IMR-90 (cell line): ENCODE data around the gene RNF180. TPM values are rescaled to one million over a fixed set of nuclear protein-coding genes. Genes with fewer than 3 reads are reported as not detected.

ENCODE experiments used
- ATAC-seq: fragments of 200-7000 bp; cut with Tn5 transposase; 2 replicates; pipeline ENCODE4 v1.9.1; 2020; ENCODE audit warnings: low read depth, mild to moderate bottlenecking, moderate library complexity
- BruUV-seq: library from RNA; stranded (reverse); fragments of 400-500 nt; replicated peaks from 2 replicates; lab custom pipeline; 2021; lab: Mats Ljungman, UMichigan
- CTCF ChIA-PET: fragments of 300-600 bp; formaldehyde crosslinking; extraction: SDS; loops from one replicate; lab custom pipeline; 2021; ENCODE audit warnings: antibody characterized with exemption; lab: Yijun Ruan, JAX
- POLR2A ChIA-PET: fragments of 300-600 bp; sonication (Branson Sonifier 250); formaldehyde crosslinking; loops from one replicate; lab custom pipeline; 2022; ENCODE audit warnings: antibody characterized with exemption; ENCODE audit not compliant: unreplicated experiment; lab: Charles Lee
- DNase-seq: peaks from one replicate; pipeline ENCODE4 v3.0.0; 2013
- H2AFZ ChIP-seq: replicated peaks from 2 replicates; pipeline ENCODE3; 2013; ENCODE audit warnings: low read length, mild to moderate bottlenecking; ENCODE audit not compliant: poor library complexity
- H2AK5ac ChIP-seq: 2 replicates; pipeline ENCODE4 v1.6.1; 2013; ENCODE audit warnings: low read depth, low read length, inconsistent platforms
- H2AK9ac ChIP-seq: replicated peaks from 2 replicates; pipeline ENCODE3; 2013; ENCODE audit warnings: mild to moderate bottlenecking, low read depth, low read length, moderate library complexity; ENCODE audit not compliant: poor library complexity
- H2BK120ac ChIP-seq: 2 replicates; pipeline ENCODE4 v1.6.1; 2013; ENCODE audit warnings: low read depth, low read length, inconsistent platforms
- H2BK15ac ChIP-seq: 3 replicates; pipeline ENCODE4 v1.6.1; 2013; ENCODE audit warnings: low read depth, low read length, inconsistent platforms
- H2BK20ac ChIP-seq: 2 replicates; pipeline ENCODE4 v1.6.1; 2013; ENCODE audit warnings: low read depth, mild to moderate bottlenecking, inconsistent platforms, low read length, moderate library complexity
- H2BK5ac ChIP-seq: 2 replicates; pipeline ENCODE4 v1.6.1; 2013; ENCODE audit warnings: mild to moderate bottlenecking, low read depth, low read length, inconsistent platforms; ENCODE audit not compliant: poor library complexity, severe bottlenecking
- H3K14ac ChIP-seq: replicated peaks from 2 replicates; pipeline ENCODE4 v1.6.1; 2013; ENCODE audit warnings: low read depth, low read length, inconsistent platforms
- H3K18ac ChIP-seq: 2 replicates; pipeline ENCODE4 v1.6.1; 2013; ENCODE audit warnings: low read depth, low read length, control low read depth
- H3K23ac ChIP-seq: 2 replicates; pipeline ENCODE4 v1.6.1; 2013; ENCODE audit warnings: low read depth, low read length, inconsistent platforms
- H3K27ac ChIP-seq: 2 replicates; pipeline ENCODE4 v1.5.1; 2013; ENCODE audit warnings: mild to moderate bottlenecking, control low read depth, low read length; ENCODE audit not compliant: insufficient read depth
- H3K27me3 ChIP-seq: 2 replicates; pipeline ENCODE4 v1.6.1; 2013; ENCODE audit warnings: low read length; ENCODE audit not compliant: control insufficient read depth, insufficient read depth
- H3K36me3 ChIP-seq: 2 replicates; pipeline ENCODE4 v1.6.1; 2013; ENCODE audit warnings: low read length, mixed read lengths; ENCODE audit not compliant: control insufficient read depth, insufficient read depth
- H3K4ac ChIP-seq: 2 replicates; pipeline ENCODE4 v1.6.1; 2013; ENCODE audit warnings: low read depth, low read length, inconsistent platforms
- H3K4me1 ChIP-seq: 2 replicates; pipeline ENCODE4 v1.6.1; 2013; ENCODE audit warnings: low read length, mixed read lengths; ENCODE audit not compliant: control insufficient read depth, insufficient read depth
- H3K4me2 ChIP-seq: 2 replicates; pipeline ENCODE4 v1.6.1; 2013; ENCODE audit warnings: low read depth, mild to moderate bottlenecking, control low read depth, low read length, moderate library complexity
- H3K4me3 ChIP-seq: 2 replicates; pipeline ENCODE4 v1.5.1; 2013; ENCODE audit warnings: low read depth, mild to moderate bottlenecking, control low read depth, low read length, moderate library complexity; ENCODE audit not compliant: insufficient read depth
- H3K56ac ChIP-seq: 2 replicates; pipeline ENCODE4 v1.6.1; 2013; ENCODE audit warnings: low read length, inconsistent platforms; ENCODE audit not compliant: insufficient read depth; ENCODE audit errors: extremely low read depth
- H3K79me1 ChIP-seq, 2 experiments: 2 replicates each; pipeline ENCODE4 v1.6.1; 2013; ENCODE audit warnings: low read length in 2 of 2, inconsistent platforms in 1 of 2, low read depth in 1 of 2
- H3K9ac ChIP-seq: 2 replicates; pipeline ENCODE4 v1.6.1; 2013; ENCODE audit warnings: low read depth, low read length, control low read depth
- H3K9me1 ChIP-seq: 2 replicates; pipeline ENCODE4 v1.6.1; 2013; ENCODE audit warnings: low read length, inconsistent platforms; ENCODE audit not compliant: insufficient read depth
- H3K9me3 ChIP-seq: 2 replicates; pipeline ENCODE4 v1.6.1; 2013; ENCODE audit warnings: low read length; ENCODE audit not compliant: control insufficient read depth, insufficient read depth
- H4K20me1 ChIP-seq: 2 replicates; pipeline ENCODE4 v1.6.1; 2013; ENCODE audit warnings: low read length, inconsistent platforms; ENCODE audit not compliant: insufficient read depth
- H4K5ac ChIP-seq: 2 replicates; pipeline ENCODE4 v1.6.1; 2013; ENCODE audit warnings: mild to moderate bottlenecking, low read depth, low read length, control low read depth
- H4K8ac ChIP-seq, 2 experiments: 2 replicates each; pipeline ENCODE4 v1.6.1; 2013; ENCODE audit warnings: low read depth in 2 of 2, low read length in 2 of 2, control low read depth in 1 of 2, inconsistent platforms in 1 of 2
- H4K91ac ChIP-seq: 2 replicates; pipeline ENCODE4 v1.6.1; 2013; ENCODE audit warnings: low read depth, low read length, inconsistent platforms; ENCODE audit not compliant: insufficient read depth
- BHLHE40 ChIP-seq: fragments of 150-350 bp; IDR thresholded peaks from 2 replicates; pipeline ENCODE4 v1.6.1; 2016; ENCODE audit warnings: mild to moderate bottlenecking, low read depth, low read length
- CEBPB ChIP-seq: IDR thresholded peaks from 2 replicates; pipeline ENCODE4 v1.6.1; 2012; ENCODE audit warnings: low read depth, low read length, improper control_type of control experiment
- CHD1 ChIP-seq: IDR thresholded peaks from 2 replicates; pipeline ENCODE4 v1.6.1; 2012; ENCODE audit warnings: low read depth, low read length, improper control_type of control experiment
- FOS ChIP-seq: fragments of 150-350 bp; IDR thresholded peaks from 2 replicates; pipeline ENCODE4 v1.6.1; 2016; ENCODE audit warnings: low read depth, low read length
- MAFK ChIP-seq: IDR thresholded peaks from 2 replicates; pipeline ENCODE4 v1.6.1; 2012; ENCODE audit warnings: low read depth, low read length, improper control_type of control experiment
- MAZ ChIP-seq: IDR thresholded peaks from 2 replicates; pipeline ENCODE4 v1.6.1; 2012; ENCODE audit warnings: low read depth, mild to moderate bottlenecking, low read length, improper control_type of control experiment, moderate library complexity, borderline replicate concordance
- MXI1 ChIP-seq: IDR thresholded peaks from 2 replicates; pipeline ENCODE4 v1.6.1; 2012; ENCODE audit warnings: low read depth, mild to moderate bottlenecking, low read length, moderate library complexity, borderline replicate concordance
- NFE2L2 ChIP-seq: fragments of 150-350 bp; IDR thresholded peaks from 2 replicates; pipeline ENCODE4 v1.6.1; 2016; ENCODE audit warnings: low read depth, mild to moderate bottlenecking, low read length
- POLR2A ChIP-seq: IDR thresholded peaks from 2 replicates; pipeline ENCODE4 v1.6.1; 2012; ENCODE audit warnings: mild to moderate bottlenecking, low read depth, low read length
- RAD21 ChIP-seq: IDR thresholded peaks from 2 replicates; pipeline ENCODE4 v1.6.1; 2012; ENCODE audit warnings: low read length, improper control_type of control experiment
- RFX5 ChIP-seq: IDR thresholded peaks from 2 replicates; pipeline ENCODE4 v1.8.0; 2012; ENCODE audit warnings: low read depth, mild to moderate bottlenecking, low read length, moderate library complexity
- SMC3 ChIP-seq: fragments of 150-350 bp; IDR thresholded peaks from 2 replicates; pipeline ENCODE4 v1.6.1; 2016; ENCODE audit warnings: low read depth, mild to moderate bottlenecking, antibody characterized with exemption, low read length, moderate library complexity
- WGBS, 2 experiments: methylation state at CpG; one replicate each; pipeline versions ENCODE4 v1.1.5 to v1.1.7; 2013; ENCODE audit warnings: missing lambda C conversion rate in 2 of 2; ENCODE audit not compliant: insufficient read length in 1 of 2; ENCODE audit errors: extremely low coverage in 2 of 2; 5-methylcytosine and 5-hydroxymethylcytosine counted together
- dilution Hi-C: fragments of 300-500 bp; cut with HindIII; formaldehyde crosslinking; loops from one replicate; pipeline ENCODE4 v1.14.3; 2018; ENCODE audit warnings: low sequenced_read_pairs; ENCODE audit not compliant: unreplicated experiment
- in situ Hi-C: fragments of 300-500 bp; cut with MboI; formaldehyde crosslinking; loops from 3 replicates; pipeline ENCODE4 v1.14.3; 2019; ENCODE audit warnings: low sequenced_read_pairs, inconsistent platforms, mixed read lengths
- intact Hi-C: fragments of 100-400 bp; cut with micrococcal nuclease; formaldehyde crosslinking; loops from 2 replicates; pipeline ENCODE4 v1.10.0; 2022
- polyA plus RNA-seq, 3 experiments: library from polyadenylated mRNA; depleted of rRNA; stranded (reverse); fragments of >200 nt; gene quantifications; 2 replicates each; pipeline ENCODE4 v1.2.3, GENCODE V29; 2012; ENCODE audit warnings: low replicate concordance in 1 of 3
- total RNA-seq: library from RNA; depleted of rRNA; stranded (reverse); fragments of >200 nt; gene quantifications from 2 replicates; pipeline ENCODE4 v1.2.3, GENCODE V29; 2012
- TF ChIP-seq, protein P1 (sequence below): fragments of 150-350 bp; IDR thresholded peaks from 2 replicates; pipeline ENCODE4 v1.6.1; 2017; ENCODE audit warnings: mild to moderate bottlenecking, antibody characterized with exemption, low read length, low read depth

RNF180 gene
- total and polyA plus RNA-seq, 2 of the 4 experiments (the other 2 are of a cell fraction): 0.02 to 0.36 TPM

DNA sequence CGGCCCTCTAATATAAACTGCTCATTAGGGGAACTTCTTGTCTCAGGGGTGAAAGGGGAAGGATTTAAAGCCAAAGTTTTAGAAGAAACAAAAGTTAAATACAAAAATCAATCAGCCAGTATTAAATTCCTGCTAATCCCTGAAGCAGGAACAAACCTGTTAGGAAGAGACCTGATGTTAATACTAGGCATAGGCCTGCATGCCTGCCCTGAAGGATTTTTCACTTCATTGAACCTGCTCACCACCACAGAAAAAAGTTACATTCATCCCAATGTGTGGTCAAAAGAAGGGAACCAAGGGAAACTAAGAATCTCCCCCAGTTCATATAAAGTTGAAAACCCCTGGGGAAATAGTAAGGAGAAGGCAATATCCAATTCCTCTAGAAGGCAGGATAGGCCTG, 9.4 kb upstream of the RNF180 start:
- no peak overlapping the region for H3K4me3 ChIP-seq
- no CpG with 5 or more reads among the region's 1 CpG for WGBS, 2 experiments
- H3K4me2 ChIP-seq: no peak overlapping the region
- dilution Hi-C loops (no loop called here), intact Hi-C loops (no loop called here), in situ Hi-C loops (no loop called here)
- no peaks in the 10 kb centered on the region for H3K27me3 ChIP-seq
- no peak overlapping the region for H2AK5ac ChIP-seq
- no peak overlapping the region for H2AK9ac ChIP-seq
- H4K91ac ChIP-seq: no peak overlapping the region
- H3K14ac ChIP-seq: no peak overlapping the region
- BruUV-seq: no TSS peak
- no peaks in the 10 kb centered on the region for H4K20me1 ChIP-seq
- no peaks in the 10 kb centered on the region for H3K79me1 ChIP-seq
- no peak overlapping the region for H3K9ac ChIP-seq
- H3K9me1 ChIP-seq: no peaks in the 10 kb centered on the region
- H4K8ac ChIP-seq: no peak overlapping the region
- H3K18ac ChIP-seq: no peak overlapping the region
- H3K4ac ChIP-seq: no peak overlapping the region
- no peaks in the 10 kb centered on the region for H3K4me1 ChIP-seq
- H3K23ac ChIP-seq: no peak overlapping the region
- ChIA-PET POLR2A (no interaction called here), CTCF (no interaction called here)
- no peak overlapping the region for H2BK5ac ChIP-seq
- no peak for ATAC-seq
- H3K9me3 ChIP-seq: 0 out of 2 replicates have a peak, but pooled peaks cover 2% of the 10 kb centered on the region
- H2AFZ ChIP-seq: no peak overlapping the region
- no peak overlapping the region for H3K56ac ChIP-seq
- no peak overlapping the region for H2BK120ac ChIP-seq
- TF ChIP-seq RAD21 (no peak), FOS (no peak), BHLHE40 (no peak), MAZ (no peak), NFE2L2 (no peak), MXI1 (no peak), MAFK (no peak), CHD1 (no peak), SMC3 (no peak), POLR2A (no peak), CEBPB (no peak), RFX5 (no peak)
- TF ChIP-seq, protein P1, sequence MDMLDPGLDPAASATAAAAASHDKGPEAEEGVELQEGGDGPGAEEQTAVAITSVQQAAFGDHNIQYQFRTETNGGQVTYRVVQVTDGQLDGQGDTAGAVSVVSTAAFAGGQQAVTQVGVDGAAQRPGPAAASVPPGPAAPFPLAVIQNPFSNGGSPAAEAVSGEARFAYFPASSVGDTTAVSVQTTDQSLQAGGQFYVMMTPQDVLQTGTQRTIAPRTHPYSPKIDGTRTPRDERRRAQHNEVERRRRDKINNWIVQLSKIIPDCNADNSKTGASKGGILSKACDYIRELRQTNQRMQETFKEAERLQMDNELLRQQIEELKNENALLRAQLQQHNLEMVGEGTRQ: no peak
- no peak for DNase-seq
- H4K5ac ChIP-seq: no peak overlapping the region
- H2BK20ac ChIP-seq: no peak overlapping the region
- H2BK15ac ChIP-seq: no peak overlapping the region
- H3K27ac ChIP-seq: no peak overlapping the region
- H3K36me3 ChIP-seq: no peaks in the 10 kb centered on the region
